Dedifferentiated amniotic fluid mesenchymal stem cell (primary cell): ENCODE results near the gene TNFAIP3.
"Not testable (repeated sequence)": the region's sequence is repeated elsewhere in the genome, so short reads cannot be mapped to it uniquely, and the experiment has no call there.

Source experiments
- DNase-seq: peaks from one replicate; pipeline ENCODE4 v3.0.0-alpha.2; 2016; ENCODE audit errors: extremely low spot score

TNFAIP3 gene

DNA sequence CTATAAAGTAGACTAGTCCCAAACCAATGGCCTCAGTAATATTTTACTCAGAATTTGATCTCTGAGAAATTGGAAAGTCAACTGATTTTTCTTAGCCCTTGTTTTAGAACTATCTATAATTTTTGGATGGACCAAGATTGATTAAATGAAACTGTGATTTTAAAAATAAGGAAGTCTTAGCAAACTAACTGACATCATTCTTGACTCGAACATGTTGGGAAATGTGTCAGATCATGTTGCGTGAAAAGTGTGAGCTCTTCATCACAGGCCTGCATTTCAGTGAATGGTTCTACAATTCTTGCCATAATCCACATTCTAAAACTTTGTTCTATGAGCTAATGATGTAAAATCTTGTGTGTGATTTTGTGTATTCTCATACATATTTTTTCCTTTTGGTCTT, 11.0 kb downstream of the TNFAIP3 start:
- no peak for DNase-seq

DNA sequence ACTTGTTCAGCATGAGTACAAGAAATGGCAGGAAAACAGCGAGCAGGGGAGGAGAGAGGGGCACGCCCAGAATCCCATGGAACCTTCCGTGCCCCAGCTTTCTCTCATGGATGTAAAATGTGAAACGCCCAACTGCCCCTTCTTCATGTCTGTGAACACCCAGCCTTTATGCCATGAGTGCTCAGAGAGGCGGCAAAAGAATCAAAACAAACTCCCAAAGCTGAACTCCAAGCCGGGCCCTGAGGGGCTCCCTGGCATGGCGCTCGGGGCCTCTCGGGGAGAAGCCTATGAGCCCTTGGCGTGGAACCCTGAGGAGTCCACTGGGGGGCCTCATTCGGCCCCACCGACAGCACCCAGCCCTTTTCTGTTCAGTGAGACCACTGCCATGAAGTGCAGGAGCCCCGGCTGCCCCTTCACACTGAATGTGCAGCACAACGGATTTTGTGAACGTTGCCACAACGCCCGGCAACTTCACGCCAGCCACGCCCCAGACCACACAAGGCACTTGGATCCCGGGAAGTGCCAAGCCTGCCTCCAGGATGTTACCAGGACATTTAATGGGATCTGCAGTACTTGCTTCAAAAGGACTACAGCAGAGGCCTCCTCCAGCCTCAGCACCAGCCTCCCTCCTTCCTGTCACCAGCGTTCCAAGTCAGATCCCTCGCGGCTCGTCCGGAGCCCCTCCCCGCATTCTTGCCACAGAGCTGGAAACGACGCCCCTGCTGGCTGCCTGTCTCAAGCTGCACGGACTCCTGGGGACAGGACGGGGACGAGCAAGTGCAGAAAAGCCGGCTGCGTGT, 11.6 kb downstream of the TNFAIP3 start:
- no peak for DNase-seq

DNA sequence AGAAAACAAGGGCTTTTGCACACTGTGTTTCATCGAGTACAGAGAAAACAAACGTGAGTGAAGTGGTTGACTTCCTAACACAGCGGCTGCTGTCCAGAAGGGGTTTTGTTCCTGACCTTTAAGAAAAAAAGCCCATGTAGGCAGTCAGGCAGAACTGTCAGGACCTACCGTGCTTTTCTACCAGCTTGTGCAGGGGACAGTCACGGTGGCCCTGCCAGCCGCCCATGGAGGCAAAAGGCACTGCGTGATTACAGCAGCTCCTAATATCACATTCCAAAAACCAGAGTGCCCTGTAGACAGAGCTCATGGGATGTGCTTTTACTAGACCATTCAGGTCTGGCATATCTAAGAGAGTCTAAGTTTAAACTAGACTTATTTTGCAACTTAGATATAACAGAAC, 12.2 kb downstream of the TNFAIP3 start:
- DNase-seq = no peak

DNA sequence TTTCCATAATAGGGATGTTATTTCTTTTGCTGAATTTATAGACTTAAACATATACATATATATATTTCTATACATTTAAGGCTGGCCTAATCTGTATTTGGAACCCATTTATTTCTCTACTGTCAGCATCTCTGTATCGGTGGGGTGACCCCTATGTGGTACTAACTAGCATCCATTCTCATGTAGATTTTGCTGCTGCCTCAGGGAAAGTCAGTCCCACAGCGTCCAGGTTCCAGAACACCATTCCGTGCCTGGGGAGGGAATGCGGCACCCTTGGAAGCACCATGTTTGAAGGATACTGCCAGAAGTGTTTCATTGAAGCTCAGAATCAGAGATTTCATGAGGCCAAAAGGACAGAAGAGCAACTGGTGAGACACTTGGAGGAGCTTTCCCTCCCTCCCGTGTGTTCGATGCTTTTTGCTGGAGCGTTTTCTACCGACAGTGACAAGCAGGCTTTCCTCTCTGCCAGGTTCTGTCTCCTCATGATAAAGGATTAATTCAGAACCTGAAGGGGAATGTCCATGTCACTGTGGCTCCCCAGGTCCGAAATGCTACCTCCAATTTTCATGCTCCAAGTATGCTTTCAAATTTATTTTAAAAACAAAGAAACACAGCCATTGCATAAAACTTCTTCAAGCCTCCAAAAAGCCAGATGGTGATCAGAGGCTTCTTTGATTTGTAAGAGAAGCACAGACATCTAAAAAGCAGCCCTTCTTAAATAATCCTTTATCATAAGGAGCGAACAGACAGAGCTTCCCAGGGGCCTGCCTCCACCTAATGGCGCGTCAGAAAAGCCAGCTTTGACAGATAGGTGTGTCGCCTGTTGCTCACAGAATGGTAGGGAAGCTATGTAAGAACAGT, 13.1 kb downstream of the TNFAIP3 start:
- DNase-seq = no peak

DNA sequence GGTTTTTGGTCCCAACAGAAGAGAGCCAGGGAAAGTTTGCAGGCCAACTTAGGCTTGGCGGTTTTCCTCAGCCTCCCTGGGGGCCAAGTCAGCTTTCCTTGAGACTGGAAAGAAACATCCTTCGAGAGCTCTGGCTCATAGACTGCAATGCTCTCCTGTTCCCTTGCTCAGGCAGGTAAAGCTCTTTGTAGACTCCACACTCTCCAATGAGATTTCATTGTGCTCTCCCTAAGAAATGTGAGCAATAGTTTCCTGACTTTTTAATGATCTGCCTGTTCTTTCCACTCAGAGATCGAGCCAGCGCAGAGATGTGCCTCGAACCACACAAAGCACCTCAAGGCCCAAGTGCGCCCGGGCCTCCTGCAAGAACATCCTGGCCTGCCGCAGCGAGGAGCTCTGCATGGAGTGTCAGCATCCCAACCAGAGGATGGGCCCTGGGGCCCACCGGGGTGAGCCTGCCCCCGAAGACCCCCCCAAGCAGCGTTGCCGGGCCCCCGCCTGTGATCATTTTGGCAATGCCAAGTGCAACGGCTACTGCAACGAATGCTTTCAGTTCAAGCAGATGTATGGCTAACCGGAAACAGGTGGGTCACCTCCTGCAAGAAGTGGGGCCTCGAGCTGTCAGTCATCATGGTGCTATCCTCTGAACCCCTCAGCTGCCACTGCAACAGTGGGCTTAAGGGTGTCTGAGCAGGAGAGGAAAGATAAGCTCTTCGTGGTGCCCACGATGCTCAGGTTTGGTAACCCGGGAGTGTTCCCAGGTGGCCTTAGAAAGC, 13.9 kb downstream of the TNFAIP3 start:
- no peak for DNase-seq

DNA sequence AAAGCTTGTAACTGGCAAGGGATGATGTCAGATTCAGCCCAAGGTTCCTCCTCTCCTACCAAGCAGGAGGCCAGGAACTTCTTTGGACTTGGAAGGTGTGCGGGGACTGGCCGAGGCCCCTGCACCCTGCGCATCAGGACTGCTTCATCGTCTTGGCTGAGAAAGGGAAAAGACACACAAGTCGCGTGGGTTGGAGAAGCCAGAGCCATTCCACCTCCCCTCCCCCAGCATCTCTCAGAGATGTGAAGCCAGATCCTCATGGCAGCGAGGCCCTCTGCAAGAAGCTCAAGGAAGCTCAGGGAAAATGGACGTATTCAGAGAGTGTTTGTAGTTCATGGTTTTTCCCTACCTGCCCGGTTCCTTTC, 14.4 kb downstream of the TNFAIP3 start:
- no peak for DNase-seq

DNA sequence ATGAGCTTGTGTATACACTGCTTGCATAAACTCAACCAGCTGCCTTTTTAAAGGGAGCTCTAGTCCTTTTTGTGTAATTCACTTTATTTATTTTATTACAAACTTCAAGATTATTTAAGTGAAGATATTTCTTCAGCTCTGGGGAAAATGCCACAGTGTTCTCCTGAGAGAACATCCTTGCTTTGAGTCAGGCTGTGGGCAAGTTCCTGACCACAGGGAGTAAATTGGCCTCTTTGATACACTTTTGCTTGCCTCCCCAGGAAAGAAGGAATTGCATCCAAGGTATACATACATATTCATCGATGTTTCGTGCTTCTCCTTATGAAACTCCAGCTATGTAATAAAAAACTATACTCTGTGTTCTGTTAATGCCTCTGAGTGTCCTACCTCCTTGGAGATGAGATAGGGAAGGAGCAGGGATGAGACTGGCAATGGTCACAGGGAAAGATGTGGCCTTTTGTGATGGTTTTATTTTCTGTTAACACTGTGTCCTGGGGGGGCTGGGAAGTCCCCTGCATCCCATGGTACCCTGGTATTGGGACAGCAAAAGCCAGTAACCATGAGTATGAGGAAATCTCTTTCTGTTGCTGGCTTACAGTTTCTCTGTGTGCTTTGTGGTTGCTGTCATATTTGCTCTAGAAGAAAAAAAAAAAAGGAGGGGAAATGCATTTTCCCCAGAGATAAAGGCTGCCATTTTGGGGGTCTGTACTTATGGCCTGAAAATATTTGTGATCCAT, 15.3 kb downstream of the TNFAIP3 start:
- DNase-seq = no peak

DNA sequence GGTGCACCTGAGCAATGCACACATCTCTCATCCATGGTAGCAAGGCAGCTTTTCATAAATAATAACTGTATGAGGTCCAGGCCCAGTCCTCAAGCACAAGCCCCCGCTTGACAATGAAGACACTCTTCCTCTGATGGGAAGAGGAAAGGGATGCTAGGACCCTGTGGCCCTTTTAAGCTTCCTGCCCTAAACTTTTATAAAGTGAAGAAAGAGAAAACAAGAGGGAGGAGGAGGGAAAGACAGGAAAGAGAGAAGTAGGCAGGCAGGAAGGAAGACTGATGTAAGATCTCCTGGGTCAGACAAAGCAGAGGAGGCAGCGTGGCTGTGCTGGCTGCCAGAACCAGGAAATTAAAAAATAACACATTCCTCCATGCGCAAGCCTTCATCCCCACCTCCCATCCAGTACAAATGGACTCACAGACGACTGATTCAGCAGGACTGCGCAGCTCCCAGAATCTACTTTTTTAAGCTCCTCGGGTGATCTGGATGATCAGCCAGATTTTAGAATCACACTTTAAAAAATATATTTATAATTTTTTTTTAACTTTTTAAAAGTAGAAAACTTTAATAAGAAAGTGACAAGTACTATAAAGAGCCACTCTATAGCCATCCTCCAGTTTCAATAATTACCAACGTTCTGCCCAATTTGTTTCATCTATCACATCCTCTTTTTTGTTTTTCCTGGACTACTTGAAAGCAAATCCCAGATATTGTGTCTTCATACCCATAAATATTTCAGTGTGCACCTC, 16.5 kb downstream of the TNFAIP3 start:
- DNase-seq = no peak

DNA sequence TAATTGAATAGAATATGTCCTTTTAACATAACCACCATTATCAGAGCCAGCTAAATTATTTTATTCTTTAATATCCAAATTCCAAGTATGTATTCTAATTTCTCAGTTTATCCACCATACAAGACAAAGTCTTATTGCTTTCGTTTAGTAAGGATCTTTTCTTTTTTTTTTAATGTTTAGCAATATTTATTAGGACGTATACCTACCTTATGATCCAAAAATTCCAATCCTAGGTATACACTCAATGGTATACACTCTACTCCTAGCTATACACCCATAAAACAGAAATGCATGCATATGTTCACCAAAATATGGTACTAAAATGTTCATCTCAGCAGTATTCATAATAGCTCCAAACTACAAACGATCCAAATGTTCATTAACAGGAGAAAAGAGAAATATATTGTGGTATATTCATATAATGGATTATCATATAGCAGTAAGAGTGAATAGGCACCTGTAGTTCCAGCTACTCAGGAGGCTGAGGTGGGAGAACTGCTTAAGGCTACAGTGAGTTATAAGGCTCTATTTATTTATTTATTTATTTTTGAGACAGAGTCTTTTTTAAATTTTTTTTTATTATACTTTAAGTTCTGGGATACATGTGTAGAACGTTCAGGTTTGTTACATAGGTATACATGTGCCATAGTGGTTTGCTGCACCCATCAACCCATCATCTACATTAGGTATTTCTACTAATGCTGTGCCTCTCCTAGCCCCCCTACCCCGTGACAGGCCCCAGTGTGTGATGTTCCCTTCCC, 17.3 kb downstream of the TNFAIP3 start:
- DNase-seq = no peak

DNA sequence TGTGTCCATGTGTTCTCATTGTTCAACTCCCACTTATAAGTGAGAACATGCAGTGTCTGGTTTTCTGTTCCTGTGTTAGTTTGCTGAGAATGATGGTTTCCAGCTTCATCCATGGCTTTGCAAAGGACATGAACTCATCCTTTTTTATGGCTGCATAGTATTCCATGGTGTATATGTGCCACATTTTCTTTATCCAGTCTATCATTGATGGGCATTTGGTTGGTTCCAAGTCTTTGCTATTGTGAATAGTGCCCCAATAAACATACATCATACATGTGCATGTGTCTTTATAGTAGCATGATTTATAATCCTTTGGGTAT, 17.8 kb downstream of the TNFAIP3 start:
- DNase-seq = not testable (repeated sequence)

DNA sequence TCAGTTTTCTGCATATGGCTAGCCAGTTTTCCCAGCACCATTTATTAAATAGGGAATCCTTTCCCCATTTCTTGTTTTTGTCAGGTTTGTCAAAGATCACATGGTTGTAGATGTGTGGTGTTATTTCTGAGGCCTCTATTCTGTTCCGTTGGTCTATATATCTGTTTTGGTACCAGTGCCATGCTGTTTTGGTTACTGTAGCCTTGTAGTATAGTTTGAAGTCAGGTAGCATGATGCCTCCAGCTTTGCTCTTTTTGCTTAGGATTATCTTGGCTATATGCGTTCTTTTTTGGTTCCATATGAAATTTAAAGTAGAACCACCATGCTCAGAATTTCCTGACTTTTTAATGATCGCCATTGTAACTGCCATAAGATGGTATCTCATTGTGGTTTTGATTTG, 19.2 kb downstream of the TNFAIP3 start:
- not testable (repeated sequence) for DNase-seq

DNA sequence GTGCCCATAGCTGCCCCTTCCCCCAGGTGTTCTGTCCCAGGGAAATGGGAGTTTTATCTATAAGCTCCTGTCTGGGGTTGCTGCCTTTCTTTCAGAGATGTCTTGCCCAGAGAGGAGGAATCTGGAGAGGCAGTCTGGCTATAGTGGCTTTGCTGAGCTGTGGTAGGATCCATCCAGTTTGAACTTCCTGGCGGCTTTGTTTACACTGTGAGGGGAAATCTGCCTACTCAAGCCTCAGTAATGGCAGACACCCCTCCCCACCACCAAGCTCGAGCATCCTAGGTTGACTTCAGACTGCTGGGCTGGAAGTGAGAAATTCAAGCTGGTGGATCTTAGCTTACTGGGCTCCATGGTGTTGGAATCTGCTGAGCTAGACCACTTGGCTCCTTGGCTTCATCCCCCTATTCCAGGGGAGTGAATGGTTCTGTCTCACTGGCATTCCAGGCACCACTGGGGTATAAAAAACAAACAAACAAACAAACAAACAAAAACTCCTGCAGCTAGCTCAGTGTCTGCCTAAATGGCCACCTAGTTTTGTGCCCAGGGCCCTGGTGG, 24.0 kb downstream of the TNFAIP3 start:
- no peak for DNase-seq

DNA sequence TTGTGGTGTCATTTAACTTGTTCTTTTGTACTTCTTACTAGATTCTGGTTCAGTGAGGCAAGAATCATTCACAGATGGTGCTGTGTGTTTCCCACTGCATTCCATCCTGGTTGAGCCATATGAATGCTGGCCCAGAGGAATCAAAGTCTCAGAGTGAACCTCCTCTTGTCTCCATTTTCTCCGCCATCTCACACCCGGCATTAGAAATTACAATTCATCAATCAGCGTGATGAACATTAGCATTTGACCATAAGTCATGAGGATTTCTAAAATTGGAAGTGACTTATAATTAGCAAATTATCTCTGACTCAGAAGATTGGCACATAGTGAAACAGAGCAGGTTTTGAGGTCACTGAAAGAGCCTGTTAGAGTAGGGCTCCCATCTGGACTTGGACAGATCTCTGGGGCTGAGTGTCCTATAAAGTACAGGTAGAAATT, 25.2 kb downstream of the TNFAIP3 start:
- DNase-seq = peak; percentile 51

DNA sequence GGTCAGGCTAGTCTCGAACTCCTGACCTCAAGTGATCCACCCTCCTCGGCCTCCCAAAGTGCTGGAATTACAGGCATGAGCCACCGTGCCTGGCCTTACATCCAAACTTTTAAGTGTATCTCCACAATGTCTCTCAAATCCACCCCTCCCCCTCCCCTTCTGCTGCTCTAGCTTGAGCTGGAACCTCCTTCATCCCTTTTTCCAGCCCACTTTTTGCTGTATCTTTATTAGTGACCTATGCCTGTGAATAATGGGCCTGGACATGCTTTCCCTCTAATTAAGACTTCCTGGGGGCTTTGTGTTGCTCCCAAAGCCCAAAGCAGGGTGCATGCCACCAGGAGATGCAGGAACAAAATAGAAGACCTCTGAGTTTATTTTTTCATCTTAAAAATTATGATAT, 26.1 kb downstream of the TNFAIP3 start:
- DNase-seq = no peak

DNA sequence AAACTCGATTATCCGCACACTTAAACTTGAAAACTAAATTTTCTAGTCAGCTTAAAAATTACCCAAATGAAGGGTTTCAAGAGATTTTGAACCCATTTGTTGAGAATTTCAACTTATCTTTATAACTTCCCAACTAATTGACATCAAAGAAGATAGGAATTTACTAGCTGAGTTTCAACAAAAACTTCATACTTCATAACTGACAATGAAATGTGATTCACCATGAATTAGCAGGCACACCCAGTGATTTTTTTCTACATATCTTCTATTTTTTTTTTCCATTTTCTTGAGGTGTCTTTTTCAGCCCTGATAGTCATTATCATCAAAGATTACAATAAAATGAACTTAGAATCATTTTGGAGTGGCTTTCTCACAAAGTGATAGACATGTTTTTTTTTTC, 26.7 kb downstream of the TNFAIP3 start:
- DNase-seq = no peak

DNA sequence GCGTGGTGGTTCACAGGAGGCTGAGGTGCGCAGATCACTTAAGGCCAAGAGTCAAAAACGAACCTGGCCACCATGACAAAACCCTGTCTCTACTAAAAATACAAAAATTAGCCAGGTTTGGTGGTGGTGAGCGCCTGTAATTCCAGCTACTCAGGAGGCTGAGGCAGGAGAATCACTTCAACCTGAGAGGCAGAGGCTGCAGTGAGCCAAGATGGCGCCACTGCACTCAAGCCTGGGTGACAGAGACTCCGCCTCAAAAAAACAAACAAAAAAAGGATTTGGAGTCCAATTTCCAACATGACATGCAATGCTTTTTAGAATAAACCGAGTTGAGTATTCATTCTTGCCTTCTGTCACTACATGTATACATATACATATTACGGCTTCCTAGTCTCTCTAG, 27.3 kb downstream of the TNFAIP3 start:
- DNase-seq = not testable (repeated sequence)

DNA sequence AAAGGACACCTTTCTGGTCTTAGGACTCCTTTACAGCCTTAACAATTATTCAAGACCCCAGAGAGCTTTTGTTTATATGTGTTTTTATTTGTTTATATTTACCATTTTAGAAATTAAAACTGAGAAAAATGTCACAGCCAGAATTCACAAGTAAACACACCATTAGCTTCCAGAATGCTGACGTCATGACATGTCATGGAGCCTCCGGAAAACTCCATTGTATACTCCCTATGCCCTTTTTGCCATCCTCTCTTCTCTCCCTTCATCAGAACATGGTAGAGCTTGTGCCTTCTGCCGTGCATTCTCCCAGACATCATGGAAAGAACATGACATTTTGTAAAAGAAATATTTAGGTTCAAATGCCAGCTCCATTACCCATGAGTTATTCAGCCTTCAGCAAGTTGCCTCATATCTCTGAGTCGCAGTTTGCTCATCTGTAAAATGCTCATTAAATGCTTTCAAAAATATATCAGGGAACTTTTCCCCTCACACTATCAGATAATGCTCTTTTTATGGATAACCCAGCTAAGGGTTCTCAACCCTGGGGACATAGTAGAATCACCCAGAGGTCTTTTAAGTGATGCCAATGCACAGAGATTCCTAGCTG, 27.8 kb downstream of the TNFAIP3 start:
- DNase-seq = no peak

DNA sequence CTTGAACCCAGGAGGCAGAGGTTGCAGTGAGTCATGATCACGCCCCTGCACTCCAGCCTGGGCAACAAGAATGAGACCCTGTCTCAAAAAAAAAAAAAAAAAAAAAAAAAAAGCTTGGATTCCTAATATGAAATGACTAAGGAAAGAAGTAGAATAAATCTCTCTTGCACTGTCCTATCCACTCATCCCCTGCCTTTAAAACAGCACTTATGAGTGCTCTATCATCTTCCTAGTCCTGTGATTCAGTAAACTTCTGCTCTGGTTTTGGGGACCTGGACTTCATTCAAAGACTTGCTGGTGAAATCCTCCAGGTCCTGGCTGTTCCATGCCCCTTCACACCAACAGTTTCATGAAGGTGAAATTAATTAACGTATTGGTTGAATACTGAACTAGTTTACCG, 29.6 kb downstream of the TNFAIP3 start:
- DNase-seq = no peak

DNA sequence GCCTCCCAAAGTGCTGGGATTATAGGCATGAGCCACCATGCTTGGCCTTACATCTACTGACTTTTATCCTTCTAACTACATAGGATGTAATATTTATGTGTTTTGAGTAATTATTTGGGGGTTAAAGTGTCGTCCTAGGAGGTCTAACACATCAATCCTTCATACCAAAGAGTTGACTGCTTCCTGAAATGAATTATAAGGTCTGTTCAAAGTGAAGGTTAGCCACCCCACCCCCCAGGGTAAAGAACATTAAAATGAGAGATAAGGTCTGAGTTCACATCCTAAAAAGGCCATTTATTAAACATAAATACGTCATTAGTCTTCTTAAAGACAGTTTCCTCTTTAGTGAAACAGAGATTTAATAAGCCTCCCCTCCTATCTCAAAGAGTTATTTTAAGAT, 33.8 kb downstream of the TNFAIP3 start:
- no peak for DNase-seq

DNA sequence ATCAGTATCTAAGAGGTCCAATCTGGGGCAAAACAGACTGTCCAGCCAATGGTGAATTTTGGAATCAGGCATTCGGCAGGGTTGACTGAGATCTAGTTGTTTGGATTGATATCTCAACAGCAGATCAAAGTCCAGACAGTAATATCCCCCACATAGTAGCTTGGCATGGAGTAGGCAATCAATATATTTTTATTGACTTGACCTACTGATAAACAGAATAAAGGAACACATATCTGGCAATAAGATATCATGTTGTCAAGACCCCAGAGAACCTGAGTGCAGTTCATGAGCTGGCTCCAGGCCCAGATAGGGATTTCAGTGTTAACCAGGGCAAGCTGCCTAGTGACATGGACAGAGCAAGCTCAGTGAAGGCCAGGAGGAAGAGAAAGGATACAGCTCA, 34.4 kb downstream of the TNFAIP3 start:
- no peak for DNase-seq
